Spinal cord (tissue), 4 donors: Measurements from ENCODE around the gene SLC52A3. TPM values are rescaled to one million over a fixed set of nuclear protein-coding genes. Genes with fewer than 3 reads are reported as not detected.

ENCODE experiments used
- polyA plus RNA-seq, 2 donors: library from polyadenylated mRNA; unstranded; fragments of 120-200 nt; gene quantifications; one replicate each; pipeline ENCODE4 v1.2.1, GENCODE V29; 2013; ENCODE audit not compliant: insufficient read length in 2 of 2
- total RNA-seq, 2 donors: library from RNA; depleted of rRNA in 1 of 2; stranded (reverse); fragments of 120-200 nt in 1 of 2; fragments of >200 nt in 1 of 2; gene quantifications; one replicate each; pipeline versions ENCODE4 v1.2.3 to v1.2.4, GENCODE V29; 2013 to 2014

SLC52A3 gene
- total and polyA plus RNA-seq, 4 donors, result 1.0 to 1.2 (median 1.1) TPM

Other genes with a start within 250 kb of the SLC52A3 start
- 100 to 1,000 TPM; 161 to 164 TPM for gene CSNK2A1, start 224.7 kb downstream of the SLC52A3 start, total RNA-seq
- 100 to 1,000 TPM; 121 to 130 TPM for gene CSNK2A1, start 224.7 kb downstream of the SLC52A3 start, polyA plus RNA-seq
- gene TCF15, start 158.2 kb downstream of the SLC52A3 start, total RNA-seq, result 1 to 10 TPM in 1 of 2 donors, under 1 TPM in 1; 0.40 to 1.8 TPM
- 1 to 10 TPM; 1.7 to 1.8 TPM for gene TCF15, start 158.2 kb downstream of the SLC52A3 start, polyA plus RNA-seq
- gene SRXN1, start 115.3 kb downstream of the SLC52A3 start, total RNA-seq, result 10 to 100 TPM; 21.1 to 21.8 TPM
- gene SRXN1, start 115.3 kb downstream of the SLC52A3 start, polyA plus RNA-seq, result 10 to 100 TPM; 20.3 to 23.8 TPM
- under 1 TPM; 0.40 to 0.66 TPM for gene SCRT2, start 92.7 kb downstream of the SLC52A3 start, total RNA-seq
- 1 to 10 TPM; 8.2 to 9.8 TPM for gene SCRT2, start 92.7 kb downstream of the SLC52A3 start, polyA plus RNA-seq
- 1 to 10 TPM; 2.9 to 3.7 TPM for gene FAM110A, start 65.2 kb upstream of the SLC52A3 start, total RNA-seq
- gene FAM110A, start 65.2 kb upstream of the SLC52A3 start, polyA plus RNA-seq, result 10 to 100 TPM; 16.2 TPM
- gene ANGPT4, start 147.8 kb upstream of the SLC52A3 start, total RNA-seq, result under 1 TPM; 0.30 to 0.39 TPM
- under 1 TPM; 0.50 to 0.57 TPM for gene ANGPT4, start 147.8 kb upstream of the SLC52A3 start, polyA plus RNA-seq
- under 1 TPM; 0.39 to 0.89 TPM for gene RSPO4, start 233.8 kb upstream of the SLC52A3 start, total RNA-seq
- gene RSPO4, start 233.8 kb upstream of the SLC52A3 start, polyA plus RNA-seq, result 1 to 10 TPM; 7.4 to 7.8 TPM